ENCODE measurements around the gene LNP1. TPM values are rescaled to one million over a fixed set of nuclear protein-coding genes. Genes with fewer than 3 reads are reported as not detected.
A peak's percentile ranks its signal among the peaks of the same experiment; 100 is the strongest.

The LNP1 gene
- total and polyA plus RNA-seq, 4 donors = 1.1 to 4.7 (median 1.5) TPM

DNA sequence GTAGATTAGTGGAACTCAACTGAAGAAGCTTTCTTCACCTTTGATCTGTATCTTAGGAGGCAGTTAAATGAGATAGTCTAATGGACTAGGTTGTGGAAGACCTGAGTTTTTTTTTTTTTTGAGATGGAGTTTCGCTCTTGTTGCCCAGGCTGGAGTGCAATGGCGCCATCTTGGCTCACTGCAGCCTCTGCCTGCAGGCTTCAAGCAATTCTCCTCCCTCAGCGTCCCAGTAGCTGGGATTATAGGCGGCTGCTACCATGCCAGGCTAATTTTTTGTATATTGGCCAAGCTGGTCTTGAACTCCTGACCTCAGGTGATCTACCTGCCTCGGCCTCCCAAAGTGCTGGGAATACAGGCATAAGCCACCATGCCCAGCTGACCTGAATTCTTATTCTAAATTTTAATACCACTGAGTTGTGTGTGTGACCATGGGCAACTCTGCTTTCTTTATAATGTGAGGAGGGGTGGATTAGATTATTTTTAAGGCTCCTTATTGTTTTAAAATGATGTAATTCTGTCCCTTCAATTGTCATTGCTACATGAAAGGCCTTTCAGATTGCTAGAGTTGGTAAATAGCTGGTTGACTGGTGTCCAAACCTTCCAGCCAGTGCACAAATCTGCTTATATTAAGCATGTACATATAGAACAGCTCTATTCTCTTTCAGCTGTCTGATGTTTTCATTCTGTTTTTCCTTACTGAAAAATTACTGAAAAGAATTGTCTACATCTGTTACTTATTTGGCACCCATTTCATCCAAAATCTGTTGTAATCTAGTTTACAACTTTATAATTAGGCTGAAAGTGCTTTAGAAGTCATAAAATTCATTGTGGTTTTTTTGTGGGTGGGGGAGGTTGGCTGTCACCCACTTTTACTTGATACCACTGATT is 2.3 kb downstream of the LNP1 start:
- Histone ChIP-seq H3K9ac (ENCODE audit: low read depth in 1 of 2, low read length in 2 of 2) (peak overlapping the region in 1 of 2 donors; percentile 93), H3K4me1 (ENCODE audit: control insufficient read depth in 4 of 4, insufficient read depth in 4 of 4, low read length in 3 of 4) (peaks cover 2 to 24% (median 20%) of the 10 kb centered on the region in 4 donors), H3K36me3 (ENCODE audit: control insufficient read depth in 4 of 4, insufficient read depth in 3 of 4, low read depth in 1 of 4, low read length in 3 of 4) (no peaks in the 10 kb centered on the region), H3K9me3 (ENCODE audit: control insufficient read depth in 4 of 4, low read length in 3 of 4) (no peaks in the 10 kb centered on the region), H3K27me3 (ENCODE audit: control insufficient read depth in 4 of 4, insufficient read depth in 4 of 4, low read length in 3 of 4) (no peaks in the 10 kb centered on the region), H3K27ac (ENCODE audit: low read depth in 1 of 2, low read length in 2 of 2) (no peak overlapping the region), H3K4me3 (ENCODE audit: low read depth in 1 of 3, low read length in 3 of 3) (peak overlapping the region; percentile 78 to 94 (median 83))
- TF ChIP-seq RXRA (IDR thresholded peaks at IDR 0.05) = peak in 1 of 2 donors; percentile 27
- TF ChIP-seq NR2F2 (IDR thresholded peaks at IDR 0.05) = no peak
- TF ChIP-seq JUND (IDR thresholded peaks at IDR 0.05) = no peak
- TF ChIP-seq YY1 (IDR thresholded peaks at IDR 0.05) = peak; percentile 95
- WGBS = 34% methylated on average over 5 of the region's 5 CpGs
- DNase-seq (ENCODE audit: low spot score) = no peak

GRCh38 chr3:100404250-100404548 is 2.9 kb downstream of the LNP1 start:
- H3K4me1 ChIP-seq (ENCODE audit: control insufficient read depth in 4 of 4, insufficient read depth in 4 of 4, low read length in 3 of 4) = peaks cover 2 to 20% (median 16%) of the 10 kb centered on the region in 4 donors
- no peaks in the 10 kb centered on the region for H3K9me3 ChIP-seq (ENCODE audit: control insufficient read depth in 4 of 4, low read length in 3 of 4)
- DNase-seq (ENCODE audit: low spot score) = no peak
- H3K27ac ChIP-seq (ENCODE audit: low read depth in 1 of 2, low read length in 2 of 2) = no peak overlapping the region
- 99% methylated on average over 1 of the region's 1 CpG for whole genome bisulfite sequencing
- H3K27me3 ChIP-seq (ENCODE audit: control insufficient read depth in 4 of 4, insufficient read depth in 4 of 4, low read length in 3 of 4) = no peaks in the 10 kb centered on the region
- no peak overlapping the region for H3K9ac ChIP-seq (ENCODE audit: low read depth in 1 of 2, low read length in 2 of 2)
- no peak for TF ChIP-seq NR2F2 (IDR thresholded peaks at IDR 0.05)
- no peak for TF ChIP-seq YY1 (IDR thresholded peaks at IDR 0.05)
- no peak for TF ChIP-seq GABPA (IDR thresholded peaks at IDR 0.05 in 1 of 2, conservative IDR thresholded peaks at IDR 0.05 in 1 of 2)
- TF ChIP-seq SP1 (IDR thresholded peaks at IDR 0.05) = no peak
- TF ChIP-seq EGR1 (IDR thresholded peaks at IDR 0.05; ENCODE audit: low read depth in 2 of 2) = no peak
- no peaks in the 10 kb centered on the region for H3K36me3 ChIP-seq (ENCODE audit: control insufficient read depth in 4 of 4, insufficient read depth in 3 of 4, low read depth in 1 of 4, low read length in 3 of 4)
- H3K4me3 ChIP-seq (ENCODE audit: low read depth in 1 of 3, low read length in 3 of 3) = peak overlapping the region in 1 of 3 donors; percentile 94

GRCh38 chr3:100407164-100407563 is 5.8 kb downstream of the LNP1 start:
- WGBS = 98% methylated on average over 2 of the region's 2 CpGs

More at GRCh38 chr3:100407164-100407563, 5.8 kb downstream of the LNP1 start:
- H3K9me3 ChIP-seq (ENCODE audit: control insufficient read depth in 4 of 4, low read length in 3 of 4) = peaks cover 0 to 1% (median 0%) of the 10 kb centered on the region in 4 donors
- H3K27me3 ChIP-seq (ENCODE audit: control insufficient read depth in 4 of 4, insufficient read depth in 4 of 4, low read length in 3 of 4) = no peaks in the 10 kb centered on the region
- DNase-seq (ENCODE audit: low spot score) = no peak
- H3K4me3 ChIP-seq (ENCODE audit: low read depth in 1 of 3, low read length in 3 of 3) = no peak overlapping the region
- H3K36me3 ChIP-seq (ENCODE audit: control insufficient read depth in 4 of 4, insufficient read depth in 3 of 4, low read depth in 1 of 4, low read length in 3 of 4) = peaks cover 0 to 4% (median 2%) of the 10 kb centered on the region in 4 donors
- H3K4me1 ChIP-seq (ENCODE audit: control insufficient read depth in 4 of 4, insufficient read depth in 4 of 4, low read length in 3 of 4) = peaks cover 2 to 16% (median 12%) of the 10 kb centered on the region in 4 donors
- H3K9ac ChIP-seq (ENCODE audit: low read depth in 1 of 2, low read length in 2 of 2) = no peak overlapping the region
- TF ChIP-seq ATF3 (IDR thresholded peaks at IDR 0.05) = no peak
- TF ChIP-seq FOXA2 (IDR thresholded peaks at IDR 0.05) = no peak
- TF ChIP-seq MAX (IDR thresholded peaks at IDR 0.05) = no peak
- no peak for TF ChIP-seq RXRA (IDR thresholded peaks at IDR 0.05)
- no peak for TF ChIP-seq REST (IDR thresholded peaks at IDR 0.05)
- no peak for TF ChIP-seq YY1 (IDR thresholded peaks at IDR 0.05)
- no peak for TF ChIP-seq SP1 (IDR thresholded peaks at IDR 0.05)
- TF ChIP-seq HNF4A (conservative IDR thresholded peaks at IDR 0.05) = no peak
- no peak for TF ChIP-seq JUND (IDR thresholded peaks at IDR 0.05)
- no peak for TF ChIP-seq FOXA1 (IDR thresholded peaks at IDR 0.05)
- TF ChIP-seq GABPA (IDR thresholded peaks at IDR 0.05 in 1 of 2, conservative IDR thresholded peaks at IDR 0.05 in 1 of 2) = no peak
- TF ChIP-seq, protein P1, sequence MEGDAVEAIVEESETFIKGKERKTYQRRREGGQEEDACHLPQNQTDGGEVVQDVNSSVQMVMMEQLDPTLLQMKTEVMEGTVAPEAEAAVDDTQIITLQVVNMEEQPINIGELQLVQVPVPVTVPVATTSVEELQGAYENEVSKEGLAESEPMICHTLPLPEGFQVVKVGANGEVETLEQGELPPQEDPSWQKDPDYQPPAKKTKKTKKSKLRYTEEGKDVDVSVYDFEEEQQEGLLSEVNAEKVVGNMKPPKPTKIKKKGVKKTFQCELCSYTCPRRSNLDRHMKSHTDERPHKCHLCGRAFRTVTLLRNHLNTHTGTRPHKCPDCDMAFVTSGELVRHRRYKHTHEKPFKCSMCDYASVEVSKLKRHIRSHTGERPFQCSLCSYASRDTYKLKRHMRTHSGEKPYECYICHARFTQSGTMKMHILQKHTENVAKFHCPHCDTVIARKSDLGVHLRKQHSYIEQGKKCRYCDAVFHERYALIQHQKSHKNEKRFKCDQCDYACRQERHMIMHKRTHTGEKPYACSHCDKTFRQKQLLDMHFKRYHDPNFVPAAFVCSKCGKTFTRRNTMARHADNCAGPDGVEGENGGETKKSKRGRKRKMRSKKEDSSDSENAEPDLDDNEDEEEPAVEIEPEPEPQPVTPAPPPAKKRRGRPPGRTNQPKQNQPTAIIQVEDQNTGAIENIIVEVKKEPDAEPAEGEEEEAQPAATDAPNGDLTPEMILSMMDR (IDR thresholded peaks at IDR 0.05; ENCODE audit: low read depth, low read length, missing input control) = no peak
- TF ChIP-seq, protein P2, sequence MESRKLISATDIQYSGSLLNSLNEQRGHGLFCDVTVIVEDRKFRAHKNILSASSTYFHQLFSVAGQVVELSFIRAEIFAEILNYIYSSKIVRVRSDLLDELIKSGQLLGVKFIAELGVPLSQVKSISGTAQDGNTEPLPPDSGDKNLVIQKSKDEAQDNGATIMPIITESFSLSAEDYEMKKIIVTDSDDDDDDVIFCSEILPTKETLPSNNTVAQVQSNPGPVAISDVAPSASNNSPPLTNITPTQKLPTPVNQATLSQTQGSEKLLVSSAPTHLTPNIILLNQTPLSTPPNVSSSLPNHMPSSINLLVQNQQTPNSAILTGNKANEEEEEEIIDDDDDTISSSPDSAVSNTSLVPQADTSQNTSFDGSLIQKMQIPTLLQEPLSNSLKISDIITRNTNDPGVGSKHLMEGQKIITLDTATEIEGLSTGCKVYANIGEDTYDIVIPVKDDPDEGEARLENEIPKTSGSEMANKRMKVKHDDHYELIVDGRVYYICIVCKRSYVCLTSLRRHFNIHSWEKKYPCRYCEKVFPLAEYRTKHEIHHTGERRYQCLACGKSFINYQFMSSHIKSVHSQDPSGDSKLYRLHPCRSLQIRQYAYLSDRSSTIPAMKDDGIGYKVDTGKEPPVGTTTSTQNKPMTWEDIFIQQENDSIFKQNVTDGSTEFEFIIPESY (IDR thresholded peaks at IDR 0.05) = no peak
- TF ChIP-seq NR2F2 (IDR thresholded peaks at IDR 0.05) = no peak
- no peak for TF ChIP-seq RAD21 (IDR thresholded peaks at IDR 0.05)
- no peak for TF ChIP-seq EGR1 (IDR thresholded peaks at IDR 0.05; ENCODE audit: low read depth in 2 of 2)
- no peak for TF ChIP-seq HNF4G (IDR thresholded peaks at IDR 0.05)
- no peak overlapping the region for H3K27ac ChIP-seq (ENCODE audit: low read depth in 1 of 2, low read length in 2 of 2)
